Stomach (tissue), 9 donors: Measurements from ENCODE around the gene STXBP6. TPM values are rescaled to one million over a fixed set of nuclear protein-coding genes. Genes with fewer than 3 reads are reported as not detected.

Experiments used
- DNase-seq, 2 donors: peaks; one replicate each; pipeline versions ENCODE4 v3.0.0 to v3.0.0-alpha.2; 2013 to 2019
- H3K27ac ChIP-seq, 5 donors: fragments of 200-600 bp in 4 of 5; sonication (generic) in 4 of 5; one replicate each; pipeline ENCODE4 v1.5.1; 2013 to 2019; ENCODE audit warnings: mild to moderate bottlenecking in 1 of 5, moderate library complexity in 1 of 5
- H3K27me3 ChIP-seq, 3 donors: fragments of 200-600 bp; sonication (generic); one replicate each; pipeline ENCODE4 v1.5.1; 2017 to 2019; ENCODE audit warnings: mixed run types in 1 of 3
- H3K36me3 ChIP-seq, 4 donors: fragments of 200-600 bp; sonication (generic); 1 replicate in 3 of 4; 2 replicates in 1 of 4; pipeline ENCODE4 v1.5.1; 2016 to 2019
- H3K4me1 ChIP-seq, 4 donors: fragments of 200-600 bp; sonication (generic); one replicate each; pipeline ENCODE4 v1.5.1; 2016 to 2019
- H3K4me3 ChIP-seq, 4 donors: fragments of 200-600 bp; sonication (generic) in 3 of 4; one replicate each; pipeline ENCODE4 v1.5.1; 2016 to 2019; ENCODE audit warnings: mild to moderate bottlenecking in 1 of 4
- H3K9me3 ChIP-seq, 4 donors: fragments of 200-600 bp; sonication (generic); one replicate each; pipeline ENCODE4 v1.5.1; 2016 to 2019
- EP300 ChIP-seq: sonication (generic); formaldehyde crosslinking; IDR thresholded peaks from one replicate; pipeline ENCODE4 v1.6.1; 2017; ENCODE audit warnings: antibody characterized with exemption
- POLR2A ChIP-seq, 4 donors: fragments of 450-650 bp; IDR thresholded peaks; one replicate each; pipeline ENCODE4 v1.6.1; 2016; ENCODE audit warnings: antibody characterized with exemption in 4 of 4, control low read depth in 2 of 4, mild to moderate bottlenecking in 1 of 4, moderate library complexity in 1 of 4
- POLR2AphosphoS5 ChIP-seq, 3 donors: sonication (generic); formaldehyde crosslinking; IDR thresholded peaks; one replicate each; pipeline ENCODE4 v1.6.1; 2016; ENCODE audit warnings: antibody characterized with exemption in 3 of 3
- WGBS, 5 donors: extraction: QIAGEN DNeasy Blood & Tissue Kit in 3 of 5; methylation state at CpG; one replicate each; pipeline versions ENCODE4 v1.1.5 to v1.1.7; 2013 to 2018; 5-methylcytosine and 5-hydroxymethylcytosine counted together
- intact Hi-C: fragments of 100-400 bp; cut with DNase I; formaldehyde crosslinking; loops from one replicate; pipeline ENCODE4 v1.15.1; 2023; ENCODE audit warnings: low total_unique reads
- polyA plus RNA-seq, 3 donors: library from polyadenylated mRNA; stranded (reverse); fragments of 200-250 nt; gene quantifications; one replicate each; pipeline ENCODE4 v1.2.3, GENCODE V29; 2013
- total RNA-seq, 5 donors: library from RNA; depleted of rRNA; stranded (reverse); fragments of >200 nt; gene quantifications; one replicate each; pipeline versions ENCODE4 v1.1.0 to v1.2.3, GENCODE V29; 2014 to 2016
- TF ChIP-seq, protein P1 (sequence below), 7 experiments: fragments of 450-650 bp in 4 of 7; fragments of 200-600 bp in 3 of 7; sonication (generic) in 3 of 7; IDR thresholded peaks; one replicate each; pipeline ENCODE4 v1.5.1; 2016 to 2019; ENCODE audit warnings: antibody characterized with exemption in 7 of 7, control low read depth in 2 of 7, mild to moderate bottlenecking in 1 of 7
- donor health status: healthy with polysubstance abuse.
- donor health status: Bipolar disorder and iron deficiency.
- donor health status: healthy.

Gene STXBP6
- total and polyA plus RNA-seq, 8 donors: 7.4 to 37.1 (median 15.2) TPM

DNA sequence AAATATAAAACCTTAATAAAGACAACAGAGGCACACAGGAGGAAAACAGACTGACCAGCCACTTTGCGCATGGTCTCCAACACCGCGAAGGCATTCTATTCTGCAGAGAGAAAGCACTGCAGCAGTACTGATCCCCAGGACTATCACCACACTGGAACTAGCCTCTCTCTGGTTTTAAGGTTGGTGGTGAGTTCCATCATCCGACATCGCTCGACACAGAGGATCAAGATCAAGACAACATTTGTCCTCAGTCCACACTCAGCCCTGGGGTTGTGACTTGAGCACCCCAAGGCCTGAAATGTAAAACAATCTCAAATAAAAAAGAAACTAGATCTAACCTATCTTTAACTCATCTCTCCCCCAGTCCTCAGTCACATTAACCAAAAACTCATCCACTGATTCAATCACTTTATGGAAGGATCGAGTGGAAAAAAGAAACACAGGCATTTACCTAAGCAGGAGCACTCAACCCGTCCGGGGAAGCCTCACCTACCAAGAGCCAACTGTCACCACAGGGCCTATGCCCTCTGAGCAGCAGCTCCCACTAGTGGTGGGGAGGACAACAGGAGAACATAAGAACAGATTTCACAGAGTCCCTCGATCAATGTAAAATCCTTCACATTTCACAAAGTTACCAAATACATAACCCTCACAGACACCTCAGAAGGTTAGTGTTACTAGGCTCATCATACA lies 17.7 kb downstream of the STXBP6 start:
- peaks cover 0 to 16% (median 3%) of the 10 kb centered on the region in 4 donors for H3K4me1 ChIP-seq
- H3K36me3 ChIP-seq: no peaks in the 10 kb centered on the region
- no peaks in the 10 kb centered on the region for H3K27me3 ChIP-seq
- WGBS, 5 donors: 89 to 97% (median 95%) methylated on average over 10 of the region's 10 CpGs
- intact Hi-C loops: no loop called here
- no peak overlapping the region for H3K27ac ChIP-seq
- DNase-seq: no peak
- no peak overlapping the region for H3K4me3 ChIP-seq
- TF ChIP-seq POLR2AphosphoS5 (IDR thresholded peaks at IDR 0.05) (no peak), EP300 (no peak), POLR2A (IDR thresholded peaks at IDR 0.05) (no peak)
- TF ChIP-seq, protein P1, sequence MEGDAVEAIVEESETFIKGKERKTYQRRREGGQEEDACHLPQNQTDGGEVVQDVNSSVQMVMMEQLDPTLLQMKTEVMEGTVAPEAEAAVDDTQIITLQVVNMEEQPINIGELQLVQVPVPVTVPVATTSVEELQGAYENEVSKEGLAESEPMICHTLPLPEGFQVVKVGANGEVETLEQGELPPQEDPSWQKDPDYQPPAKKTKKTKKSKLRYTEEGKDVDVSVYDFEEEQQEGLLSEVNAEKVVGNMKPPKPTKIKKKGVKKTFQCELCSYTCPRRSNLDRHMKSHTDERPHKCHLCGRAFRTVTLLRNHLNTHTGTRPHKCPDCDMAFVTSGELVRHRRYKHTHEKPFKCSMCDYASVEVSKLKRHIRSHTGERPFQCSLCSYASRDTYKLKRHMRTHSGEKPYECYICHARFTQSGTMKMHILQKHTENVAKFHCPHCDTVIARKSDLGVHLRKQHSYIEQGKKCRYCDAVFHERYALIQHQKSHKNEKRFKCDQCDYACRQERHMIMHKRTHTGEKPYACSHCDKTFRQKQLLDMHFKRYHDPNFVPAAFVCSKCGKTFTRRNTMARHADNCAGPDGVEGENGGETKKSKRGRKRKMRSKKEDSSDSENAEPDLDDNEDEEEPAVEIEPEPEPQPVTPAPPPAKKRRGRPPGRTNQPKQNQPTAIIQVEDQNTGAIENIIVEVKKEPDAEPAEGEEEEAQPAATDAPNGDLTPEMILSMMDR (IDR thresholded peaks at IDR 0.05): no peak
- H3K9me3 ChIP-seq: no peaks in the 10 kb centered on the region

DNA sequence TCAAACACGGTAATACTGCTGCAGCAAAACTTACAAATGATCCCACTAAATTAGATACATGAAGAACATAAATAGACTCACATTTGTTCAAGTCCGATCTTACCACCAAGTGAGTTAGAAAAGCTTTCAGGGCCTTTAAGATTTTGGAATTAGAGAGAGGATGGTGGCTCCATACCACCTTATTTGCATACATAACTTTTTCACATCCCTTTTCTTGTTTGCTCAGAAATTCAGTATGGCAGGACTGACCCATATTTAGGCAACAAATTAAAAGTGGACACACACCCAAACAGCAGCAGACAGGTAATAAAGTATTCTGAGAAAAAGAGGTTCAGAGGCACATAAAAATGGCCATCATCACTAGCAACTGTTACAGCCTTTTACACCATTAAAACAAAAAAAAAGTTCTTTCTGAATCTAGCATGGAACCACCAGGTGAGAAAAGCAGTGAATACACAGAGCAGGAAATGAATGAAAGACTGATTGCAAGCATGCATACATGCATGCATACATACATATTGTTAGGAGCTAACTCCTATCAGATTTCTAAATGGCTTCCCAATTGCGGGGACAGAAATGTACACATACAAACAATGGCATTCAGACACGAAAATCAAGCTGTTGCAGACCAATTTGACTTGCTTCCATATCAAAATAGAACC lies 23.3 kb downstream of the STXBP6 start:
- Histone ChIP-seq H3K4me1 (peaks cover 0 to 12% (median 3%) of the 10 kb centered on the region in 4 donors), H3K27me3 (no peaks in the 10 kb centered on the region), H3K36me3 (no peaks in the 10 kb centered on the region), H3K27ac (no peak overlapping the region), H3K9me3 (no peaks in the 10 kb centered on the region), H3K4me3 (no peak overlapping the region)
- TF ChIP-seq POLR2A (IDR thresholded peaks at IDR 0.05) (no peak), POLR2AphosphoS5 (IDR thresholded peaks at IDR 0.05) (no peak), EP300 (no peak)
- TF ChIP-seq, protein P1 (IDR thresholded peaks at IDR 0.05): no peak
- intact Hi-C loops: no loop called here
- DNase-seq: no peak
- WGBS, 5 donors: 73 to 86% (median 82%) methylated on average over 4 of the region's 4 CpGs

DNA sequence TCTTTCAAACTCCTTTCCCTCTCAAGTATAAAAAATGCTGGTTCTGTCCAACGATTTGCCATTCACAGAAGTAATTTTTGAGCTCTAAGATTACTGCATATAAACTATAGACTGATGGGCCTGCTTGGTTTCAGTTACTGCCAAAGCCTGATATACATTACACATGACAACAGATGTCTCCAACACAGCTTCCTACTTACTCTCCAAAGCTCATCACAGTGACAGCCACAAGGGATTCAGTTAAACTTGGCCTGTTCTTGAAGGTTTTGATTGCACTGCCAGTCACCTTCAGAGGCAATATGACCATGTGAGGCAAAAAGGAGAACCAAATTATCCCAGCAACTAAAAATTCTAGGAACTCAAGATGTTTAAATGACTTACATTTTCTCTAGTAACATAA lies 30.1 kb downstream of the STXBP6 start:
- 21 to 90% (median 74%) methylated on average over 1 of the region's 1 CpG for WGBS, 5 donors
- no peaks in the 10 kb centered on the region for H3K9me3 ChIP-seq
- no peaks in the 10 kb centered on the region for H3K36me3 ChIP-seq
- no peaks in the 10 kb centered on the region for H3K27me3 ChIP-seq
- H3K4me3 ChIP-seq: no peak overlapping the region
- TF ChIP-seq POLR2AphosphoS5 (IDR thresholded peaks at IDR 0.05) (no peak), POLR2A (IDR thresholded peaks at IDR 0.05) (no peak), EP300 (no peak)
- TF ChIP-seq, protein P1 (IDR thresholded peaks at IDR 0.05): no peak
- peaks cover 0 to 8% (median 0%) of the 10 kb centered on the region in 4 donors for H3K4me1 ChIP-seq
- DNase-seq: no peak
- intact Hi-C loops: no loop called here
- H3K27ac ChIP-seq: no peak overlapping the region

DNA sequence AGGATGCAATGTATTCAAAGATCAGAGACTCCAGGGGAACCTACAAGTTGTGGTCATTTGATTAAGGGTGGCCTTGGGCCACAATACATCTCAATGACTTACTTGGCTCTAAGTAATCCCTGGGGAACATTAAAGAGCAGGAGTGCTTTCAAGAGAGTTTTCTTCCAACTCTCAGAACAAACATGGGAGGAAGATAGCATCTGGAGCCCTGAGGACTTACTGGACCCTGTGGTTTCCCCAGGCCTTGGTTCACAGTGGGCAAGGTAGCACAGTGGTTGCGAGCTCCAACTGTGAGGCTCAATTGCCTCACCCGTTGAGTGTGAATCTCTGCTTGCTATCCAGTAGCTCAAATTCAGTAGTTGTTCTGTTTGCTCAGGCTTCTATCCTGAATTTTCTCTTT lies 32.4 kb downstream of the STXBP6 start:
- WGBS, 5 donors: 83 to 92% (median 86%) methylated on average over 2 of the region's 2 CpGs
- no peak overlapping the region for H3K27ac ChIP-seq
- no peak overlapping the region for H3K4me3 ChIP-seq
- TF ChIP-seq POLR2AphosphoS5 (IDR thresholded peaks at IDR 0.05) (no peak), POLR2A (IDR thresholded peaks at IDR 0.05) (no peak), EP300 (no peak)
- TF ChIP-seq, protein P1 (IDR thresholded peaks at IDR 0.05): no peak
- H3K36me3 ChIP-seq: no peaks in the 10 kb centered on the region
- H3K9me3 ChIP-seq: no peaks in the 10 kb centered on the region
- no peak for DNase-seq
- intact Hi-C loops: no loop called here
- H3K27me3 ChIP-seq: no peaks in the 10 kb centered on the region
- H3K4me1 ChIP-seq: peaks cover 0 to 11% (median 0%) of the 10 kb centered on the region in 4 donors
